ENCODE results near the gene LRRC10B.

DNA sequence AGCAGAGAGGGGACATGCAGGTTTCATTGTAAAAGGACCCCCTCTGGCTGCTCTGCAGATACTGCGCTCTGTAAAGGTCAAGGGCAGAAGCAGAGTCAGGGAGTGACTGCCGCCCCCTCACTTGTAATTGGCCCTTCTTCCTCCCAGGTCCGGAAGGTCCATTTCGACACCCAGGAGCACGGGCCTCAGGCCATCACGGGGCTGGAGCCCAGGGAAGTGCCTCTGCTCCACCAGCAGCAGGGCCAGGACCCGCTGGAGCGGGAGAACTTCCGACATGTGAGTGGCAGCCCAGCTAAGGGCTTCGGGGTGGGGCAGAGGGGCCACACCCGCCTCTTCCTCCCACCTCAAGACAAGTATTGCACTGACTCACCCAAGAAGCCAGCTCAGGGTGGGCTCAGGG is 24.0 kb upstream of the LRRC10B start:
- TF ChIP-seq, protein P1, sequence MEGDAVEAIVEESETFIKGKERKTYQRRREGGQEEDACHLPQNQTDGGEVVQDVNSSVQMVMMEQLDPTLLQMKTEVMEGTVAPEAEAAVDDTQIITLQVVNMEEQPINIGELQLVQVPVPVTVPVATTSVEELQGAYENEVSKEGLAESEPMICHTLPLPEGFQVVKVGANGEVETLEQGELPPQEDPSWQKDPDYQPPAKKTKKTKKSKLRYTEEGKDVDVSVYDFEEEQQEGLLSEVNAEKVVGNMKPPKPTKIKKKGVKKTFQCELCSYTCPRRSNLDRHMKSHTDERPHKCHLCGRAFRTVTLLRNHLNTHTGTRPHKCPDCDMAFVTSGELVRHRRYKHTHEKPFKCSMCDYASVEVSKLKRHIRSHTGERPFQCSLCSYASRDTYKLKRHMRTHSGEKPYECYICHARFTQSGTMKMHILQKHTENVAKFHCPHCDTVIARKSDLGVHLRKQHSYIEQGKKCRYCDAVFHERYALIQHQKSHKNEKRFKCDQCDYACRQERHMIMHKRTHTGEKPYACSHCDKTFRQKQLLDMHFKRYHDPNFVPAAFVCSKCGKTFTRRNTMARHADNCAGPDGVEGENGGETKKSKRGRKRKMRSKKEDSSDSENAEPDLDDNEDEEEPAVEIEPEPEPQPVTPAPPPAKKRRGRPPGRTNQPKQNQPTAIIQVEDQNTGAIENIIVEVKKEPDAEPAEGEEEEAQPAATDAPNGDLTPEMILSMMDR (IDR thresholded peaks at IDR 0.05): no peak
- TF ChIP-seq EZH2 (IDR thresholded peaks at IDR 0.05): no peak
